Neuronal stem cell (in vitro differentiated cells): Measurements from ENCODE around the gene ITGB4.

Experiments used
- DNase-seq: peaks from one replicate; pipeline ENCODE4 v3.0.0-alpha.2; 2013; ENCODE audit warnings: low spot score
- H2AFZ ChIP-seq: one replicate; pipeline ENCODE4 v1.6.1; 2013; ENCODE audit warnings: mild to moderate bottlenecking, low read length, inconsistent platforms
- H2AK5ac ChIP-seq: 2 replicates; pipeline ENCODE4 v1.6.1; 2013; ENCODE audit warnings: low read depth, mild to moderate bottlenecking, inconsistent platforms, low read length, moderate library complexity, mixed read lengths
- H2BK120ac ChIP-seq: 2 replicates; pipeline ENCODE4 v1.6.1; 2013; ENCODE audit warnings: low read depth, mild to moderate bottlenecking, inconsistent platforms, low read length, moderate library complexity, mixed read lengths
- H2BK12ac ChIP-seq: one replicate; pipeline ENCODE4 v1.6.1; 2013; ENCODE audit warnings: low read length, inconsistent platforms
- H2BK15ac ChIP-seq: 2 replicates; pipeline ENCODE4 v1.6.1; 2013; ENCODE audit warnings: mild to moderate bottlenecking, low read length, inconsistent platforms, mixed read lengths
- H2BK5ac ChIP-seq: one replicate; pipeline ENCODE4 v1.6.1; 2013; ENCODE audit warnings: inconsistent platforms, mild to moderate bottlenecking, low read length, moderate library complexity
- H3K14ac ChIP-seq: one replicate; pipeline ENCODE4 v1.6.1; 2013; ENCODE audit warnings: low read length, inconsistent platforms
- H3K18ac ChIP-seq: 2 replicates; pipeline ENCODE4 v1.6.1; 2013; ENCODE audit warnings: low read length, inconsistent platforms
- H3K23ac ChIP-seq: 2 replicates; pipeline ENCODE4 v1.6.1; 2013; ENCODE audit warnings: low read depth, mild to moderate bottlenecking, mixed read lengths, low read length, inconsistent platforms; ENCODE audit not compliant: poor library complexity
- H3K27ac ChIP-seq: replicated peaks from 3 replicates; pipeline ENCODE4 v1.5.1; 2013; ENCODE audit warnings: low read length, inconsistent platforms
- H3K27me3 ChIP-seq, 3 experiments: 2 replicates each; pipeline ENCODE4 v1.6.1; 2013; ENCODE audit warnings: low read length in 3 of 3, mild to moderate bottlenecking in 2 of 3, inconsistent platforms in 1 of 3, low read depth in 1 of 3, mixed read lengths in 1 of 3, moderate library complexity in 1 of 3; ENCODE audit not compliant: control insufficient read depth in 3 of 3, insufficient read depth in 3 of 3
- H3K36me3 ChIP-seq, 2 donors: replicated peaks in 1 of 2; 2 replicates each; pipeline ENCODE4 v1.6.1; 2013; ENCODE audit warnings: low read length in 2 of 2; ENCODE audit not compliant: control insufficient read depth in 2 of 2, insufficient read depth in 2 of 2
- H3K4ac ChIP-seq: 2 replicates; pipeline ENCODE4 v1.6.1; 2013; ENCODE audit warnings: inconsistent platforms, mild to moderate bottlenecking, low read length, moderate library complexity
- H3K4me1 ChIP-seq, 2 donors: 1 replicate in 1 of 2; 2 replicates in 1 of 2; pipeline ENCODE4 v1.6.1; 2013; ENCODE audit warnings: low read length in 2 of 2, low read depth in 1 of 2; ENCODE audit not compliant: control insufficient read depth in 2 of 2, insufficient read depth in 1 of 2
- H3K4me2 ChIP-seq: one replicate; pipeline ENCODE4 v1.6.1; 2013; ENCODE audit warnings: mild to moderate bottlenecking, low read length, inconsistent platforms; ENCODE audit not compliant: insufficient read depth, poor library complexity, severe bottlenecking
- H3K4me3 ChIP-seq, 2 donors: 2 replicates each; pipeline ENCODE4 v1.5.1; 2013; ENCODE audit warnings: low read length in 2 of 2, mild to moderate bottlenecking in 2 of 2, inconsistent platforms in 1 of 2, moderate library complexity in 1 of 2
- H3K79me1 ChIP-seq: one replicate; pipeline ENCODE4 v1.6.1; 2013; ENCODE audit warnings: low read depth, mild to moderate bottlenecking, inconsistent platforms, low read length, moderate library complexity
- H3K9ac ChIP-seq: one replicate; pipeline ENCODE4 v1.6.1; 2013; ENCODE audit warnings: mild to moderate bottlenecking, low read depth, low read length, inconsistent platforms; ENCODE audit not compliant: poor library complexity
- H3K9me3 ChIP-seq, 2 donors: replicated peaks in 1 of 2; 2 replicates each; pipeline versions ENCODE3 to v1.6.1; 2013; ENCODE audit warnings: low read length in 2 of 2, mild to moderate bottlenecking in 2 of 2, inconsistent platforms in 1 of 2, low read depth in 1 of 2, mixed read lengths in 1 of 2, moderate library complexity in 1 of 2; ENCODE audit not compliant: control insufficient read depth in 2 of 2, insufficient read depth in 1 of 2
- H4K8ac ChIP-seq: one replicate; pipeline ENCODE4 v1.6.1; 2013; ENCODE audit warnings: low read depth, mild to moderate bottlenecking, inconsistent platforms, low read length, moderate library complexity
- H4K91ac ChIP-seq: one replicate; pipeline ENCODE4 v1.6.1; 2013; ENCODE audit warnings: low read length, low read depth, mild to moderate bottlenecking, inconsistent platforms; ENCODE audit not compliant: poor library complexity
- WGBS, 2 donors: extraction: QIAGEN DNeasy Blood & Tissue Kit; methylation state at CpG; one replicate each; pipeline ENCODE4 v1.1.7; 2013; ENCODE audit warnings: missing lambda C conversion rate in 2 of 2, mixed read lengths in 1 of 2; ENCODE audit not compliant: insufficient read length in 2 of 2, insufficient replicate concordance in 1 of 2; ENCODE audit errors: extremely low coverage in 2 of 2; 5-methylcytosine and 5-hydroxymethylcytosine counted together

Gene ITGB4

DNA sequence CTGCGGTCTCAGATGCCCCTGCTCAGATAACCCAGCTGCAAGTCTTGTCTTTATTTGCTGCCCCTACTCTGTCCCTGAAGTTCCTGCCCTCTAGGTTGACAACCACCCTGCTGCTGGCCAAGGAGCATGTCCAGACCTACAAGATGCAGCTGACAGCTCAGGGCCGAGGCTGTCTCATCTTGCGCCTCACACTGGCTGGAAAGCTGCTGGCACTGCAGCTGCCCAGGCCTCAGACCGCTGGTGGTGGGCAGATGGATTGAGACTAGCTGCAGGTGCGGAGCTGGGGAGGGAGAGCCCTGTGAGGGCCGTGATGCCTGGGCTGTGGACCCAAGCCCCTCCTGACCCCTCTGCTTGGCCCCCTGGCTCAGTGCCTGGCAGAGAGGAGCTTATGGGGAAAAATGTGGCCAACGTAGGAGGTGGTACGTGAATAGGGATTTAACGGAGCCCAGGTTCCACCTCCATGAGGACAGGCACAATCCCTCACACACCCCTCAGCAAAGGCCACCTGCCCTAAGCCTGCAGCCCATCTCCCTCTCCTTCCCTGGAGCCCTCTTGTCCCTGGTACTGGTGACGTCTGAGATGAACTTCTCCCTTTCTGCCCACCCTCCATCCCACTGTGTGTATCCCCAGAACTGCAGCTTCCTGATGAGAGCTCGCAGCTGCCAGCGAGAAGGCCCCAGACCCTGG is 52.0 kb downstream of the ITGB4 start:
- no peak overlapping the region for H4K91ac ChIP-seq
- H2BK12ac ChIP-seq, result no peak overlapping the region
- no peak overlapping the region for H2AK5ac ChIP-seq
- no peaks in the 10 kb centered on the region for H3K27me3 ChIP-seq
- H2BK120ac ChIP-seq, result no peak overlapping the region
- no peak overlapping the region for H2BK15ac ChIP-seq
- no peak overlapping the region for H2AFZ ChIP-seq
- peaks cover 2 to 10% of the 10 kb centered on the region in 2 donors for H3K4me1 ChIP-seq
- peak overlapping the region; percentile 38 for H3K9ac ChIP-seq
- H3K9me3 ChIP-seq, result no peaks in the 10 kb centered on the region
- peaks cover 10 to 36% of the 10 kb centered on the region in 2 donors for H3K36me3 ChIP-seq
- no peak for DNase-seq
- H3K4ac ChIP-seq, result no peak overlapping the region
- no peak overlapping the region for H2BK5ac ChIP-seq
- WGBS, 2 donors, result no CpG with 5 or more reads among the region's 12 CpGs
- no peak overlapping the region for H3K23ac ChIP-seq
- no peak overlapping the region for H4K8ac ChIP-seq
- H3K27ac ChIP-seq, result no peak overlapping the region
- H3K79me1 ChIP-seq, result no peaks in the 10 kb centered on the region
- no peak overlapping the region for H3K4me2 ChIP-seq
- H3K4me3 ChIP-seq, result peak overlapping the region in 1 of 2 donors; percentile 56
- no peak overlapping the region for H3K14ac ChIP-seq
- H3K18ac ChIP-seq, result no peak overlapping the region

DNA sequence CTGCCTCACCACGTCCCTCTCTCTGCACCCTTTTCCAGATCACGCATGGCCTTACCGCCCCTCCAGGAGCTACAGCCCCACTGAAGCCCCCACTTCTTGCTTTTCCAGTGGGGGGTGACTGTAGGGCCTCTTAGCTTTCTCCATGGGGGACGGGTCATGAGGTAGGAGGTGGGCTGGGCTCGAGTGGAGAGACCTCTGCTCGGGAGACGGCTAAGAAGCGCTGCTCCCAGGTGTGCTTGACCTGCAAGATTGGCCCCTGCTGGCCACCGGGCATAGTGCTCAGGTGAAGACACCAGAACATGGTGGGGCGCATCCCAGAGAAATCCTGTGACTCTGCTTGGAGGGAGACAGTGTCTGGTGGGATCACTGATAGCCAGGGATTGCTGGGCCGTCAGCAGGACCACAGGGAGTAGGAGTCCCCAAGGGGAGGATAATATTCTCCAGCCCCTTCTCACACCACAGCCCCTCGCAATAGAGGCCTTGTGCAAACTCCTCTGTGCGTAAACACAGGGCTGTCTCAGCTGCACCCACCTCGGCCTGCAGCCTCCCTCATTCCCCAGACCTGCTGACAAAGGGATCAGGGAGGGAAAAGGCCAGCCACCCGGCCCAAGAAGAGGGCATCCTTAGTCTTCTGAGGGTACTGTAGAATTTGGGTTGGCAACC is 52.7 kb downstream of the ITGB4 start:
- DNase-seq, result no peak
- H3K4ac ChIP-seq, result no peak overlapping the region
- no peak overlapping the region for H2BK5ac ChIP-seq
- no peak overlapping the region for H2BK120ac ChIP-seq
- H2BK12ac ChIP-seq, result no peak overlapping the region
- no peak overlapping the region for H4K8ac ChIP-seq
- H2BK15ac ChIP-seq, result no peak overlapping the region
- no peak overlapping the region for H3K23ac ChIP-seq
- no peak overlapping the region for H3K18ac ChIP-seq
- no peaks in the 10 kb centered on the region for H3K79me1 ChIP-seq
- H3K14ac ChIP-seq, result no peak overlapping the region
- H3K4me1 ChIP-seq, result peaks cover 2 to 10% of the 10 kb centered on the region in 2 donors
- no peak overlapping the region for H3K27ac ChIP-seq
- H3K9ac ChIP-seq, result no peak overlapping the region
- no peak overlapping the region for H2AK5ac ChIP-seq
- no peak overlapping the region for H4K91ac ChIP-seq
- no peaks in the 10 kb centered on the region for H3K9me3 ChIP-seq
- no peak overlapping the region for H2AFZ ChIP-seq
- no peaks in the 10 kb centered on the region for H3K27me3 ChIP-seq
- WGBS, 2 donors, result no CpG with 5 or more reads among the region's 15 CpGs
- H3K4me2 ChIP-seq, result no peak overlapping the region
- peaks cover 12 to 43% of the 10 kb centered on the region in 2 donors for H3K36me3 ChIP-seq
- no peak overlapping the region for H3K4me3 ChIP-seq

GRCh38 chr17:75774471-75774990 is 53.3 kb downstream of the ITGB4 start:
- Histone ChIP-seq H2BK120ac (no peak overlapping the region), H3K4me3 (no peak overlapping the region), H4K8ac (no peak overlapping the region), H3K9ac (no peak overlapping the region), H3K14ac (no peak overlapping the region), H3K18ac (no peak overlapping the region), H3K23ac (peak overlapping the region; percentile 29), H3K27me3 (no peaks in the 10 kb centered on the region), H3K4ac (no peak overlapping the region), H2AK5ac (no peak overlapping the region), H2BK5ac (no peak overlapping the region), H3K4me1 (peaks cover 2 to 10% of the 10 kb centered on the region in 2 donors), H2AFZ (no peak overlapping the region), H4K91ac (no peak overlapping the region), H2BK15ac (no peak overlapping the region), H3K9me3 (no peaks in the 10 kb centered on the region), H3K27ac (no peak overlapping the region), H3K36me3 (peaks cover 12 to 44% of the 10 kb centered on the region in 2 donors), H3K79me1 (peaks cover 2% of the 10 kb centered on the region), H3K4me2 (no peak overlapping the region), H2BK12ac (no peak overlapping the region)
- WGBS, 2 donors, result no CpG with 5 or more reads among the region's 4 CpGs
- DNase-seq, result no peak

GRCh38 chr17:75774991-75775668 is 53.9 kb downstream of the ITGB4 start:
- Histone ChIP-seq H3K27me3 (no peaks in the 10 kb centered on the region), H3K4me3 (no peak overlapping the region), H2BK12ac (no peak overlapping the region), H2BK120ac (no peak overlapping the region), H3K14ac (no peak overlapping the region), H2AFZ (no peak overlapping the region), H2AK5ac (no peak overlapping the region), H3K9ac (no peak overlapping the region), H3K27ac (no peak overlapping the region), H2BK15ac (no peak overlapping the region), H3K4me1 (peaks cover 2 to 10% of the 10 kb centered on the region in 2 donors), H3K36me3 (peaks cover 12 to 44% of the 10 kb centered on the region in 2 donors), H3K4ac (no peak overlapping the region), H4K8ac (no peak overlapping the region), H3K9me3 (no peaks in the 10 kb centered on the region), H2BK5ac (no peak overlapping the region), H3K18ac (no peak overlapping the region), H4K91ac (no peak overlapping the region), H3K79me1 (peaks cover 2% of the 10 kb centered on the region), H3K4me2 (no peak overlapping the region), H3K23ac (no peak overlapping the region)
- WGBS, 2 donors, result no CpG with 5 or more reads among the region's 6 CpGs
- DNase-seq, result no peak
